GM19328 (cell line): ENCODE measurements around the gene GPHA2.

Experiments used
- ATAC-seq: cut with Tn5 transposase; IDR thresholded peaks from one replicate; pipeline ENCODE4 v1.9.1; 2021; ENCODE audit warnings: mild to moderate bottlenecking, moderate library complexity; ENCODE audit not compliant: unreplicated experiment

Gene GPHA2

GRCh38 chr11:64892838-64893193 lies 42.9 kb downstream of the GPHA2 start:
- ATAC-seq = no peak

DNA sequence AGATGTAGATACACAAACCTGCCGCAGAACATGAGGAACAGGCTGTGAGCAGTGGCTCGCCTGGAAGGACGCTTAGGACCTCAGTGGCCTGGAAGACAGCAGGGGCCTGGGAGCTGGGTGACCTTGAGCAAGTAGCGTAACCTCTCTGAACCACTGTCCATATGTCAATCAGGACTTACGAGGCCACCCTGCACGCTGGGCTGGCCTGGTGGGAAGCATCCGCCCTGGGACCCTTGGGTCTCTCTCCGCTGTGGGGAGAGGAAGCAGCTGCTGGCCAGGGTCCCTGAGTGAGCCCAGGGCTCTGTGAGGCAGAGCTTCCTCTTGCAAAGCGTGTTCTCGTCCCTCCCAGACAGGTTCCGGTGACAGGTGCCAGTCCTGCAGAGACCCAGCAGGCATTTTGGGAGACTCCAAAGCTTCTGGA lies 43.3 kb downstream of the GPHA2 start:
- ATAC-seq = no peak

GRCh38 chr11:64891880-64892279 lies 43.8 kb downstream of the GPHA2 start:
- no peak for ATAC-seq

GRCh38 chr11:64891215-64891848 lies 44.4 kb downstream of the GPHA2 start:
- ATAC-seq = no peak

DNA sequence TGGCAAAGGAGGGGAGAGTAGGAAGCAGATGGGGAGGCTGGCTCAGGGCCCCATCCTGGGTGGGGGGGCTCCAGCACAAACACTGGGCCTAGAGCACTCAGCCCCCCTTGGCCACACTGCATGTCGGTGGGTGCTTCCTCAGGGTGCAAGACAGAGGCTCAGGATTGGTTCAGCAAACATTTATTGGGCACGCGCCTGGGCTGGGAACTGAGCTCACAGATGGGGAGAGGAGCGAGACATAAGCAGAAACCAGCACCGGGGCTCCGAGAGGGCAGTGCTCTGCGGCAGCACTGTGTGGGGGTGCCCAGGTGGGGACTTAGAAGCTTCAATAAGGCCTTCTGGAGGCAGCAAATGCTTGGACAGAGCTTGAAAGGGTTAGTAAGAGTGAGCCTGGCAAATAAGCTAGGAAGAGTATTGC lies 45.2 kb downstream of the GPHA2 start:
- no peak for ATAC-seq

GRCh38 chr11:64888729-64889511 lies 46.8 kb downstream of the GPHA2 start:
- no peak for ATAC-seq

GRCh38 chr11:64888406-64888728 lies 47.3 kb downstream of the GPHA2 start:
- no peak for ATAC-seq

GRCh38 chr11:64887757-64888405 lies 47.8 kb downstream of the GPHA2 start:
- peak; percentile 65 for ATAC-seq

DNA sequence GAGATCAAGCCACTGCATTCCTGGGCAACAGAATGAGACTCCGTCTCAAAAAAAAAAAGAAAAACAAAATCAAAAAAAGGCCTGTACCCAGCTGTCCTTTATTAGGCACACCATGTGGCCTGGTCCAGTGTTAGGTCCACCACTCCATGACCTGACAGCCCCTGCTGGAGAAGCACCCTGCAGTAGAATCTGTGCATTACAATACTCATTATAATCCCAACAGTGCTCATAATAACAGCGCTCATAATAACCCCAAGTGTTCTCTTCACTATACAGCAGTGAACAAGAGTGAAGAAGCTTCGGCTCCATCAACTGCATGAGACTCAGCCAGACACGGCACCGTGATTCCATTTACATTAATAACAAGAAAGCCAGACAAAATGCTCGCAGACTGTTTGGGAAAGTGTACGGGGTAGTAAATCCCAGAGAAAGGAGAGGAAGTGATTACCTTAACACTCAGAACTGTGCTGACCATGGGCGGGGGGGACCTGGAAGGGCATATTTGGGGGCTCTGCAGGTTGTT lies 48.4 kb downstream of the GPHA2 start:
- ATAC-seq = no peak

GRCh38 chr11:64885367-64886286 lies 50.1 kb downstream of the GPHA2 start:
- no peak for ATAC-seq
